Measurements from ENCODE around the gene NUS1. TPM values are rescaled to one million over a fixed set of nuclear protein-coding genes. Genes with fewer than 3 reads are reported as not detected.

The NUS1 gene
- total RNA-seq = 21.2 and 40.5 TPM in 2 replicates

DNA sequence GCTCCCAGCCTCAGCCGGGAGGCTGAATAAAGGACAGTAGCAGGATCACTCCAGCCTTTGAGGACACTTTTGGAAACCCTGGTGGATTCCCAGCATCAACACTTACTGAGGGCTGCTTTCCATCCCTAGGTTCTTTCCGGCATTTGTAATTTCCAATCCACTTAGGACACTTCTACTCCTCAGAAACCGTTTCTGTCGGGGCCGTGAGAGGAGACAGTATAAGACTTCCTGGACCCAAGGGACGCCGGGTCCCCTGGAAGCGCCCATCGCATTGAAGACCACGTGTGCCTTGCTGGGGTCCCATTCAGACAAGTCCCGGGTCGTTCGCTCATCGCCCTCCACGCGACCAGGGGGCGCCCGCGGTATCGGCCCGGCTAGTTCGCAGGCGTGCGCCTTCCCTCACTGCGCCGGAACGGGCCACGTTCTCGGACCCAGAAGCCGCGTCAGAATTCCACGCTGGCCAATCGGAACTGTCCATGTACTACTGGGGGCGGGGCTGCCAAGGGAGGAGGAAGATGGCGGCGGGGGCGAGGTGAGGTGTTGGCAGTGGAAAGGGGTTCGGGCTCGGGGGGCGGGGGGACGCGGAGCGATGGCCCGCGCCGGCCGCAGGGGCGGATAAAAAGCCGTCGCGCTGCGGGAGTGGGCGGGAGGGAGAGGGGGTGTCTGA lies at the start of gene NUS1:
TSS of gene NUS1 (plus strand) at position 479 of the 667 bp plus-strand sequence. CDS start 202 bp downstream, outside the sequence.

Other genes starting within 250 kb of the NUS1 start
- gene ROS1, start 249.5 kb upstream of the NUS1 start, total RNA-seq = under 0.01 TPM in 2 replicates
- gene DCBLD1, start 192.8 kb upstream of the NUS1 start, total RNA-seq = 25.6 and 92.9 TPM in 2 replicates
- 35.5 and 46.8 TPM in 2 replicates for gene GOPC, start 73.0 kb upstream of the NUS1 start, total RNA-seq
- under 0.01 TPM in 1 of 2 replicates, not detected in the other for gene SLC35F1, start 231.8 kb downstream of the NUS1 start, total RNA-seq